CD8-positive, alpha-beta memory T cell (primary cell): Measurements from ENCODE around the gene RIOK1. TPM values are rescaled to one million over a fixed set of nuclear protein-coding genes. Genes with fewer than 3 reads are reported as not detected.

Source experiments
- CTCF ChIA-PET: fragments of 350-600 bp; sonication (Branson Sonifier 250); formaldehyde crosslinking; loops from one replicate; lab custom pipeline; 2021; ENCODE audit warnings: antibody characterized with exemption; lab: Charles Lee
- POLR2A ChIA-PET: fragments of 350-600 bp; sonication (Branson Sonifier 250); formaldehyde crosslinking; loops from one replicate; lab custom pipeline; 2021; ENCODE audit warnings: antibody characterized with exemption; lab: Charles Lee
- DNase-seq, 5 donors: peaks; one replicate each; pipeline versions ENCODE4 v3.0.0 to v3.0.0-alpha.2; 2020 to 2022; ENCODE audit warnings: mixed read lengths in 1 of 5
- H3K27ac ChIP-seq: one replicate; pipeline ENCODE4 v1.7.0; 2013; ENCODE audit warnings: low read depth, mild to moderate bottlenecking, low read length, moderate library complexity
- H3K27me3 ChIP-seq: 2 replicates; pipeline ENCODE4 v1.7.0; 2013; ENCODE audit warnings: low read length, mild to moderate bottlenecking; ENCODE audit not compliant: insufficient read depth, poor library complexity, severe bottlenecking
- H3K36me3 ChIP-seq: 2 replicates; pipeline ENCODE4 v1.7.0; 2013; ENCODE audit warnings: mild to moderate bottlenecking, low read length, moderate library complexity; ENCODE audit not compliant: insufficient read depth
- H3K4me1 ChIP-seq: 2 replicates; pipeline ENCODE4 v1.7.0; 2013; ENCODE audit warnings: mild to moderate bottlenecking, low read length, moderate library complexity; ENCODE audit not compliant: insufficient read depth
- H3K4me3 ChIP-seq: 2 replicates; pipeline ENCODE4 v1.7.0; 2013; ENCODE audit warnings: mild to moderate bottlenecking, low read length
- H3K9me3 ChIP-seq: 2 replicates; pipeline ENCODE4 v1.7.0; 2013; ENCODE audit warnings: mild to moderate bottlenecking, low read length
- H3K27ac Mint-ChIP-seq, 8 donors: one replicate each; pipeline ENCODE4 v1.8.0; 2020 to 2021; ENCODE audit warnings: mixed read lengths in 8 of 8, mild to moderate bottlenecking in 6 of 8, inconsistent platforms in 3 of 8, moderate library complexity in 3 of 8
- H3K27me3 Mint-ChIP-seq, 2 donors: one replicate each; pipeline ENCODE4 v1.8.0; 2020 to 2021; ENCODE audit warnings: mixed read lengths in 2 of 2, mild to moderate bottlenecking in 1 of 2, moderate library complexity in 1 of 2
- H3K36me3 Mint-ChIP-seq, 3 donors: one replicate each; pipeline ENCODE4 v1.8.0; 2020 to 2021; ENCODE audit warnings: mixed read lengths in 3 of 3, inconsistent platforms in 1 of 3, mild to moderate bottlenecking in 1 of 3
- H3K4me1 Mint-ChIP-seq, 3 donors: one replicate each; pipeline ENCODE4 v1.8.0; 2020 to 2021; ENCODE audit warnings: mixed read lengths in 3 of 3, inconsistent platforms in 1 of 3, mild to moderate bottlenecking in 1 of 3
- H3K4me3 Mint-ChIP-seq, 7 donors: one replicate each; pipeline ENCODE4 v1.8.0; 2020 to 2021; ENCODE audit warnings: mixed read lengths in 7 of 7, mild to moderate bottlenecking in 6 of 7, moderate library complexity in 4 of 7, inconsistent platforms in 2 of 7
- H3K9me3 Mint-ChIP-seq, 5 donors: one replicate each; pipeline ENCODE4 v1.8.0; 2020 to 2022; ENCODE audit warnings: mixed read lengths in 5 of 5, mild to moderate bottlenecking in 3 of 5, moderate library complexity in 2 of 5, inconsistent platforms in 1 of 5
- polyA plus RNA-seq: library from polyadenylated mRNA; unstranded; fragments of 300-500 nt; fragmentation: Illumina TruSeq; gene quantifications from one replicate; pipeline ENCODE4 v1.2.3, GENCODE V29; 2021
- total RNA-seq, 2 experiments: library from RNA; stranded (reverse); gene quantifications; one replicate each; pipeline ENCODE4 v1.2.3, GENCODE V29; 2021

The RIOK1 gene
- total and polyA plus RNA-seq, 3 experiments from 2014 or later, result 23.7 to 63.8 (median 59.4) TPM

DNA sequence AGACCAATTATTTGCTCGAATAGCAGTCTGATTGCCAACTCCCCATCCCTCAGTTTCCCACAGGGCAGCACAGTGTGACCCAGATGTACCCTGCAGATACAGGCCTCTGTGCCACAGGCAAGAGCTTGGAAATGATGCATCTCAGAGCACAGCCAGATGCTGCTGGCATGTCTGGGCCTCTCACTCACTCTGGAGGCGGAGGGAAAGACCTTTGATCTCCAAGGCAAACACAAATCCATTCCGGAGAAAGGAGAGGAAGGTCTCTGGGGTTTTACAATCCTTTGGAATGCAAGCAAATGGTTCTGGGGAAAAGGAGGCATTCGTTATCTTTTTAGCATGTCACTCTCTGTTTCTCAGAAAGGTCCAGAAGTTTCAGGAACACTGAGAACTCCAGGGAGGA is 74.2 kb downstream of the RIOK1 start:
- ChIA-PET POLR2A (no interaction called here), CTCF (no interaction called here)
- H3K4me3 ChIP-seq, result no peak overlapping the region
- peaks cover 3 to 9% of the 10 kb centered on the region in 2 donors for H3K27me3 Mint-ChIP-seq
- peaks cover 2 to 5% (median 4%) of the 10 kb centered on the region in 3 donors for H3K4me1 Mint-ChIP-seq
- no peaks in the 10 kb centered on the region for H3K36me3 Mint-ChIP-seq
- no peak overlapping the region for H3K27ac ChIP-seq
- H3K4me1 ChIP-seq, result no peaks in the 10 kb centered on the region
- no peak overlapping the region for H3K27ac Mint-ChIP-seq
- H3K9me3 Mint-ChIP-seq, result no peaks in the 10 kb centered on the region
- no peaks in the 10 kb centered on the region for H3K36me3 ChIP-seq
- no peaks in the 10 kb centered on the region for H3K27me3 ChIP-seq
- H3K4me3 Mint-ChIP-seq, result no peak overlapping the region
- DNase-seq, result no peak
- no peaks in the 10 kb centered on the region for H3K9me3 ChIP-seq

DNA sequence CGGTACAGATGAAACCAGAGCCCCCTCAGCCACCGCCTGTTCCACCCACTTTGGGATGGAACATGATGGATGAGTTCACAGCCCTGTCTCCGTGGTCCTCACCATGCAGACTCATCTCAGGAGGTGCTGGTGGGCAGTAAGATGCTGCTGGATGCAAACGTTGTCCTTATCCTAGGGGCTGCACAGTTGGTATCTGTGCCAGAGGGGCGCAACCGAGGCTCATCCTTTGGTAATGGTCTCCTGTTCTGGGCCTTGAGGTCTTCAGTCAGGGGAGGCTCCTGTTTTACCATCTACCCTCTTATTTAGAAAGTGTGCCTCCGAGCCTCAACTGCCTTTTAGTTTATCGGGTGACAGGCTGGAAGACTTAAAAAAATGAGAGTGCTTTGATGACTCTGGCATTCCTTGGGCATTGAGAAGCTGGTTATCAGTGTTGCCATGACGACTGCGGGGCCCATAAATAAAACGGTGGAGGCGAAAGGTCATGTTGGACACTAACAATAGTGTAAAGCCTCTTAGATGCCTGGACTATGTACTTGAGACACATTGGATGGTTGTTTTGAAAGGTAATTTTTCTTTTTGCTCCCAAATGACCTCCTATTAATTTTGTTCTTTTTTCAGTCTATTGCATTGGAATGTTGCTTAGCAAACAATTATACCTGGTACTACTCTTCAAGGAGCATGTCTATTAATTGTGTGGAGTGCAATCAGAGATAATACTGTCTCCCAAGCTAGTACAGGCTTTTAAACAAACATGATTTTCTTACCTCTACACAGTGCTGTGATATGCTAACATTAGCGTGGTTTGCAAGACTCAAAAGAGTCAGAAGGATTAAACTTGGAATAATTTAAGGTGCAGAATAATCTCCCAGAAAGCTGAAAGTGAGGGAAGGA is 77.6 kb downstream of the RIOK1 start:
- Mint-ChIP-seq H3K27me3 (peaks cover 1 to 3% of the 10 kb centered on the region in 2 donors), H3K4me3 (no peak overlapping the region), H3K27ac (no peak overlapping the region), H3K4me1 (peaks cover 2 to 5% (median 4%) of the 10 kb centered on the region in 3 donors), H3K36me3 (no peaks in the 10 kb centered on the region), H3K9me3 (no peaks in the 10 kb centered on the region)
- H3K36me3 ChIP-seq, result no peaks in the 10 kb centered on the region
- ChIA-PET POLR2A (no interaction called here), CTCF (no interaction called here)
- no peak overlapping the region for H3K4me3 ChIP-seq
- no peak for DNase-seq
- H3K27me3 ChIP-seq, result no peaks in the 10 kb centered on the region
- H3K27ac ChIP-seq, result no peak overlapping the region
- no peaks in the 10 kb centered on the region for H3K4me1 ChIP-seq
- no peaks in the 10 kb centered on the region for H3K9me3 ChIP-seq

Other genes with a start within 250 kb of the RIOK1 start
- gene SSR1, start 76.6 kb upstream of the RIOK1 start, total RNA-seq, result 100 to 1,000 TPM; 153 to 165 TPM
- gene SSR1, start 76.6 kb upstream of the RIOK1 start, polyA plus RNA-seq, result 178 TPM
- gene CAGE1, start 66 bp upstream of the RIOK1 start, total RNA-seq, result under 1 TPM in 1 of 2 experiments, not detected in 1; 0.18 TPM
- not detected for gene CAGE1, start 66 bp upstream of the RIOK1 start, polyA plus RNA-seq
- gene DSP, start 151.9 kb downstream of the RIOK1 start, total RNA-seq, result under 1 TPM in 1 of 2 experiments, not detected in 1; 0.04 TPM
- 0.08 TPM for gene DSP, start 151.9 kb downstream of the RIOK1 start, polyA plus RNA-seq
- 10 to 100 TPM; 14.6 to 15.0 TPM for gene SNRNP48, start 200.4 kb downstream of the RIOK1 start, total RNA-seq
- gene SNRNP48, start 200.4 kb downstream of the RIOK1 start, polyA plus RNA-seq, result 11.2 TPM